Esophagus muscularis mucosa (tissue), 4 donors: Measurements from ENCODE around the gene SETD7. TPM values are rescaled to one million over a fixed set of nuclear protein-coding genes. Genes with fewer than 3 reads are reported as not detected.

Experiments used
- DNase-seq: peaks from one replicate; pipeline ENCODE4 v3.0.0-alpha.2; 2017; ENCODE audit errors: extremely low spot score
- H3K27ac ChIP-seq, 4 donors: fragments of 200-600 bp; sonication (generic); replicated peaks in 1 of 4; 1 replicate in 3 of 4; 2 replicates in 1 of 4; pipeline ENCODE4 v1.5.1; 2016 to 2019; ENCODE audit warnings: mild to moderate bottlenecking in 1 of 4
- H3K27me3 ChIP-seq, 4 donors: fragments of 200-600 bp; sonication (generic); one replicate each; pipeline versions ENCODE4 v1.5.1 to v1.6.0; 2016 to 2019
- H3K36me3 ChIP-seq, 4 donors: fragments of 200-600 bp; sonication (generic); one replicate each; pipeline ENCODE4 v1.5.1; 2016 to 2019
- H3K4me1 ChIP-seq, 4 donors: fragments of 200-600 bp; sonication (generic); one replicate each; pipeline ENCODE4 v1.5.1; 2016 to 2019
- H3K4me3 ChIP-seq, 4 donors: fragments of 200-600 bp; sonication (generic); 1 replicate in 2 of 4; 2 replicates in 2 of 4; pipeline ENCODE4 v1.5.1; 2016 to 2019; ENCODE audit warnings: mild to moderate bottlenecking in 4 of 4, moderate library complexity in 1 of 4
- H3K9me3 ChIP-seq, 4 donors: fragments of 200-600 bp; sonication (generic); 1 replicate in 3 of 4; 2 replicates in 1 of 4; pipeline ENCODE4 v1.5.1; 2016 to 2019
- CTCF ChIP-seq, 3 experiments: fragments of 200-600 bp in 2 of 3; fragments of 450-650 bp in 1 of 3; sonication (generic) in 2 of 3; IDR thresholded peaks; one replicate each; pipeline ENCODE4 v1.5.1; 2017 to 2019; ENCODE audit warnings: antibody characterized with exemption in 3 of 3, mild to moderate bottlenecking in 2 of 3, moderate library complexity in 1 of 3
- EP300 ChIP-seq: sonication (generic); formaldehyde crosslinking; IDR thresholded peaks from one replicate; pipeline ENCODE4 v1.6.1; 2017; ENCODE audit warnings: antibody characterized with exemption
- POLR2A ChIP-seq: fragments of 450-650 bp; IDR thresholded peaks from one replicate; pipeline ENCODE4 v1.6.1; 2017; ENCODE audit warnings: antibody characterized with exemption, moderate library complexity, mild to moderate bottlenecking, low read depth
- POLR2AphosphoS5 ChIP-seq, 2 donors: sonication (generic); formaldehyde crosslinking; IDR thresholded peaks; one replicate each; pipeline ENCODE4 v1.6.1; 2017; ENCODE audit warnings: antibody characterized with exemption in 2 of 2
- WGBS: methylation state at CpG from one replicate; pipeline ENCODE4 v1.1.5; 2018; 5-methylcytosine and 5-hydroxymethylcytosine counted together
- intact Hi-C: fragments of 100-400 bp; cut with DNase I; formaldehyde crosslinking; loops from one replicate; pipeline ENCODE4 v1.15.1; 2023
- total RNA-seq, 4 donors: library from RNA; depleted of rRNA; stranded (reverse); fragments of >200 nt; gene quantifications; one replicate each; pipeline versions ENCODE4 v1.1.0 to v1.2.1, GENCODE V29; 2016

The SETD7 gene
- total RNA-seq, 4 donors from 2014 or later: 54.4 to 96.0 (median 63.9) TPM

- DNase-seq: peak; percentile 53
- no peak overlapping the region for H3K27ac ChIP-seq
- peaks cover 0 to 38% (median 20%) of the 10 kb centered on the region in 4 donors for H3K36me3 ChIP-seq
- H3K9me3 ChIP-seq: no peaks in the 10 kb centered on the region
- WGBS: 75% methylated on average over 3 of the region's 3 CpGs
- no peaks in the 10 kb centered on the region for H3K27me3 ChIP-seq
- intact Hi-C loops: no loop called here
- no peak for TF ChIP-seq EP300
- no peak for TF ChIP-seq POLR2A
- TF ChIP-seq CTCF (IDR thresholded peaks at IDR 0.05): no peak
- TF ChIP-seq POLR2AphosphoS5 (IDR thresholded peaks at IDR 0.05): no peak
- no peak overlapping the region for H3K4me3 ChIP-seq
- H3K4me1 ChIP-seq: peaks cover 0 to 19% (median 8%) of the 10 kb centered on the region in 4 donors
Observed at GRCh38 chr4:139533511-139533910, 22.5 kb downstream of the SETD7 start.

GRCh38 chr4:139532947-139533346 is 23.1 kb downstream of the SETD7 start:
- WGBS: 74% methylated on average over 8 of the region's 8 CpGs
- DNase-seq: no peak
- intact Hi-C loops: no loop called here
- Histone ChIP-seq H3K4me3 (no peak overlapping the region), H3K27ac (no peak overlapping the region), H3K9me3 (no peaks in the 10 kb centered on the region), H3K4me1 (peaks cover 0 to 19% (median 8%) of the 10 kb centered on the region in 4 donors), H3K27me3 (no peaks in the 10 kb centered on the region), H3K36me3 (peaks cover 4 to 43% (median 24%) of the 10 kb centered on the region in 4 donors)
- no peak for TF ChIP-seq POLR2AphosphoS5 (IDR thresholded peaks at IDR 0.05)
- no peak for TF ChIP-seq EP300
- no peak for TF ChIP-seq POLR2A
- no peak for TF ChIP-seq CTCF (IDR thresholded peaks at IDR 0.05)

- no peak for DNase-seq
- Histone ChIP-seq H3K27me3 (no peaks in the 10 kb centered on the region), H3K36me3 (peaks cover 7 to 64% (median 36%) of the 10 kb centered on the region in 4 donors), H3K4me1 (peaks cover 0 to 17% (median 7%) of the 10 kb centered on the region in 4 donors), H3K9me3 (no peaks in the 10 kb centered on the region), H3K27ac (no peak overlapping the region), H3K4me3 (no peak overlapping the region)
- intact Hi-C loops: no loop called here
- WGBS: 53% methylated on average over 6 of the region's 6 CpGs
- TF ChIP-seq POLR2A (no peak), POLR2AphosphoS5 (IDR thresholded peaks at IDR 0.05) (peak in 1 of 2 donors; percentile 8), CTCF (IDR thresholded peaks at IDR 0.05) (peak; percentile 54 to 67 (median 58)), EP300 (no peak)
Observed at GRCh38 chr4:139530833-139531427, 25.1 kb downstream of the SETD7 start.

- peaks cover 0 to 7% (median 3%) of the 10 kb centered on the region in 4 donors for H3K4me1 ChIP-seq
- WGBS: 48% methylated on average over 2 of the region's 2 CpGs
- no peak overlapping the region for H3K4me3 ChIP-seq
- H3K9me3 ChIP-seq: no peaks in the 10 kb centered on the region
- DNase-seq: no peak
- H3K27ac ChIP-seq: no peak overlapping the region
- H3K27me3 ChIP-seq: no peaks in the 10 kb centered on the region
- intact Hi-C loops: no loop called here
- TF ChIP-seq POLR2A: no peak
- peak; percentile 49 to 67 for TF ChIP-seq POLR2AphosphoS5 (IDR thresholded peaks at IDR 0.05)
- H3K36me3 ChIP-seq: peaks cover 7 to 81% (median 54%) of the 10 kb centered on the region in 4 donors
Observed at GRCh38 chr4:139528377-139529005, 27.5 kb downstream of the SETD7 start.

- H3K9me3 ChIP-seq: no peaks in the 10 kb centered on the region
- intact Hi-C loops: no loop called here
- no peak for DNase-seq
- no peak overlapping the region for H3K27ac ChIP-seq
- H3K4me3 ChIP-seq: no peak overlapping the region
- H3K4me1 ChIP-seq: peaks cover 5 to 23% (median 16%) of the 10 kb centered on the region in 4 donors
- WGBS: 92% methylated on average over 2 of the region's 2 CpGs
- H3K27me3 ChIP-seq: no peaks in the 10 kb centered on the region
- peaks cover 7 to 77% (median 53%) of the 10 kb centered on the region in 4 donors for H3K36me3 ChIP-seq
- no peak for TF ChIP-seq POLR2A
- no peak for TF ChIP-seq POLR2AphosphoS5 (IDR thresholded peaks at IDR 0.05)
- TF ChIP-seq EP300: no peak
- TF ChIP-seq CTCF (IDR thresholded peaks at IDR 0.05): no peak
Observed at GRCh38 chr4:139526928-139527327, 29.1 kb downstream of the SETD7 start.
